NCI-H446 treated with DMSO at 0.1 percent for 48 hours (cell line): Measurements from ENCODE around the gene LMF1.

Source experiments
- DNase-seq: peaks from one replicate; lab custom pipeline; 2025; lab: John Stamatoyannopoulos, UW

The LMF1 gene

GRCh38 chr16:911604-912321 lies 59.0 kb downstream of the LMF1 start:
- no peak for DNase-seq

DNA sequence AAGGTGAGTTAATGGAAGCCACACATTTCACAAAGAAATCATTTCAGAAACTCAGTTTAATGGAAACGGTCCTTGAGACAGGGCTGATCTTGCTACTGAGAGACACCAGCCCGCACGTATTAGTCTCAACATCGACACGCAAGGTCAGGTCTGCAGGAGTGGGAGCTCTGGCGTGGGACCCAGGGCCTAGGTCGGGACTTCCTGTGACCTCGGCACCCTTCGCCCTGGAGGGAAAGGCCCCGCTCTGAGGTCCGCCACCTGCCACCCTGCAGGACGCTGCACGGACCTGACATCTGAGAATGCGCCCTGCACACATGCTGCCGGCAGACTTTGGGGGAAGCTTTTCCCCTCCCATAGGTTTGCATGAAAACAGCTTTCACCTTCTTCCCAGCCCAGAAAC lies 59.7 kb downstream of the LMF1 start:
- DNase-seq = no peak

DNA sequence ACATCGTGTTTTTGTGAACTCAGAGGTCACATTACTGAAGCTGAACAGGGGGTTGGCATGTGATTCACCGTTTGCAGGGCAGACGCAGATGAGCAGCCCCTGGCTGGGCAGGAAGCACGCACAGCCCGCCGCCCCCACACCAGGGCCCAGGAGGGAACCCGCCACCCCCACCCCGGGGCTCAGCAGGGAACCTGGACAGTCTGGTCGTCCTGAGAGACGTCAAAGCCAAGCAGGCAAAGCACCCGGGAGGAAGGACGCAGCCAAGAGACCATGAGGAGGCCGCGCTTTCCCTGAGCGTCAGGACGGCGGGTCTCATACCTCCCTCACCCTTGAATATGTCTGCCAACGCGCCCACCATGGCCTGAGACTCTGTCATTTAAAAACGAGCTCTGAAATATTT lies 60.6 kb downstream of the LMF1 start:
- no peak for DNase-seq

DNA sequence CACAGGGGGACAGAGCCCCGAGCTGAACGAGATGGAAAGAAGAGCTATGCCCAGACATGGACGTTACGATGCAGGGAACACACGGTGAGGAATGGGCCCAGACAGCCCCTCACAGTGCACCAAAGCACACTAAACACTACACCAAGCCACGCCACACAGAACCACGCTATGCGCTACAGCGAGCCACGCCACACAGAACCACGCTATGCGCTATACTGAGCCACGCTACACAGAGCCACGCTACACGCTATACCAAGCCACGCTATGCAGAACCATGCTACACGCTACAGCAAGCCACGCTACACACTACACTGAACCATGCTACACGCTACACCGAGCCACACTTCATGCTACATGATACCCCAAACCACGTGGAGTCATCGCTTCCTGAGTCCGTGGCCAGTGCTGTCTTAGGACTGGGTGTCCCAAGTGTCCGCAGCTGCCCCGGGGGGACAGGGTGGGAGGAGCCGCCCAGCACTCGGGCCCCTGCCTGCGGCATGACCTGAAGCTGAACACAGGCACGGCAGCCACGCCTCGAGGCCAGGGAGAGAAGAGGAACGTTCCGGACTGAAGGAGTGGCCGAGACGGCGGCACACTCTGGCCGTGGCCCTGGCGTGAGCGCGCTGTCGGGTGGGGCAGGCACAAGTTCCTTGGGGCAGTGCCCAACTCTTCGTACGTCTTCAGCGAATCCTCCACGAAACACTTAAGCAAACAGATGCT lies 61.3 kb downstream of the LMF1 start:
- no peak for DNase-seq

DNA sequence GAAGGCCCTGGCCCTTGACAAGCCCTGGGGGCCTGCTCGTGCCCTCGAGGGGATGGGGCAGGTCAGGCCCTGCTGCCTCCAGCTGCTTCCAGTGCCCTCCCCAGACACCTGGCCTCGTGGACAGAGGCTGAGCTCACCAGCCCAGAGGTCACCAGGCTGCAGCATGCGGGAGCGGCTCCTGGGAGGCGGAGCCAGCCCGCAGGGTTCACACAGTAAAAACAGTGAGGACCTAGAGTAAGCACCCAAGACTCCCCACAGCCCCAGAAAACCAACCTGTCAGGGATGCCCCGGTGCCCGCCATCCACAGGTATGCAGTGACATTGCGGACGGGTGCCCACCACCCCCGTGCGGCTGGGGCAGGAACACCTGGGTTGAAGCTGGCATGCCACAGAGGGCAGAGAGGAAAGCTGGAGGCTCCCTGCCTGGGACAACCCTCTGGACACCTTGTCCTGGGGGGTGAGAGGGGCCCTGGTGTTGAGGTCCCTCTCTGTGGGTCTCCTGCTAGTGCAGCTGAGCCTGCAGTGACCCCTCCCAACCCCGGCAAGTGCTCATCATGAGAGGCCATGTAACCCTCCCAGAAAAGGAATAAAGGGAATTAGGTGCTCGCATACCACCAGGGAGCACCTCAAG lies 62.1 kb downstream of the LMF1 start:
- no peak for DNase-seq

- DNase-seq = no peak
These were observed 62.9 kb downstream of the LMF1 start for GRCh38 chr16:907842-908241.

DNA sequence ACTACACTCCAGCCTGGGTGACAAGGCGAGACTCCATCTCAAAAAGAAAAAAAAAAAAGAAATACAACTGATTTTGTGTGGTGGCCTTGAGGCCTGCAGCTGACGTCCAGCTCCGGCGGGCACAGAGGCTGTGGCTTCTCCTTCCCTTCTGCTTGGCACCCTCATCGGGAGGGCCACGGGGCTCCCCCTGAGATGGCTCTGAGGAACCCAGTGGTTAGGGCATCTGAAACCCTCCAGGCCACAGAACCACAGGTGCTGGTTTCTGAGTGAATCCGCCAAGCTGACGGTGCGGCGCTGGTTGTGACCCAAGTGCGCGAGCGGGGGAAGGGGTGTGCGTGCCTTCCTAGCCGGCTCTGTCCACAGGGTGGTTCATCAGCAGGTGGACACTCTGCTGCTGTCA lies 63.4 kb downstream of the LMF1 start:
- no peak for DNase-seq

DNA sequence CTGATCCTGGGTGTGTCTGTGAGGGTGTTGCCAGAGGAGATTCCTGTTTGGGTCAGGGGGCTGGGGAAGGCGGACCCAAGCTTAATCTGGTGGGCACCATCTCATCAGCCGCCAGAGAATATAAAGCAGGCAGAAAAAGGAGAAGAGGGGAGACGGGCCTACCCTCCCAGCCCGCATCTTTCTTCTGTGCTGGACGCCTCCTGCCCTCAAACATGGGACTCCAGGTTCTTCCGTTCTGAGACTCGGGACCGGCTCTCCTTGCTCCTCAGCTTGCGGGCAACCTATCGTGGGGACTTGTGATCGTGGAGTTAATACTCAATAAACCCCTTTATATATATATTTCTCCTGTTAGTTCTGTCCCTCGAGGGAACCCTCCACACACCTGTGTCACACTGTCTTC lies 64.5 kb downstream of the LMF1 start:
- DNase-seq = no peak

DNA sequence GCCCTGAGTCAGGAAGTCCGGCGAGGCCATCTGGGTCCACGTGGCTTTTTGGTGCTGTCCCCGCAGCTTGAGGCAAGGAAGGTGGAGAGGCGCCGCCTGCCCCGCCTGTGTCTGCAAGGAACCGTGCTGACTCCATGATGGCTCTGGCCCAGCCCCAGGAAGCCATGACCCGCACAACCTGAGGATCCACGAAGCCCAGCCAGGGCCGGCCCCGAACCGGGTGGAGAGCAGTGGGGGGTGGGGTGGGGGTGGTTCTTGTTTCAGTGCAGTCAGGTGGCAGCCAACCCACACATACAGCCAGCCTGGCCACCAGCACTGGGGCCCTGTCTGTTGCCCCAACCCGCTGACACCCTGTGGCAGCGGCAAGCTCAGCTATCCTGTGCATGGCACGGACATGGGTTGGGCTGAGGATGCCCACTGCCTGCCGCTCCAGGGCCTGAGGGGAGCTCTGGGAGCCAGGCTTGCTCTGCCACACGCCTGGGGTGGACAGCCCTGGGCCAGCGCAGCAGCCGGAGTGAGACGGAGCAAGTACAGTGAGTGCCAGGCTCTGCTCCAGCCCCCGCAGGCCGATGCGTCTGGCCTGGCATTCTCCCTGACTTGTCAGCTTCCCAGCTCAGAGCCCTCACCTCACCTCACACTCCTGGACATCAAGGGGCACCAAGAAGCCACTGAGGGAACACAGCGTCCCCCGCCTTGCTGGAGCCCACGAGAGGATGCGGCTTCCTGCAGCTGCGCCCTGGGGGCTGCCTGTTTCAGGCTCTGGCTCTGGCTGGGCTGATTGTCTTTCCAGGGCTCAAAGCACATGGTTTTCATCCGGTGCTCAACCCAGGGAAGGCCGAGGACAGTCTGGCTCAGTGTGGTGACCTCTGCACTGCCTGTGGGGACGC lies 68.8 kb downstream of the LMF1 start:
- no peak for DNase-seq

GRCh38 chr16:901149-901548 lies 69.6 kb downstream of the LMF1 start:
- DNase-seq = no peak

DNA sequence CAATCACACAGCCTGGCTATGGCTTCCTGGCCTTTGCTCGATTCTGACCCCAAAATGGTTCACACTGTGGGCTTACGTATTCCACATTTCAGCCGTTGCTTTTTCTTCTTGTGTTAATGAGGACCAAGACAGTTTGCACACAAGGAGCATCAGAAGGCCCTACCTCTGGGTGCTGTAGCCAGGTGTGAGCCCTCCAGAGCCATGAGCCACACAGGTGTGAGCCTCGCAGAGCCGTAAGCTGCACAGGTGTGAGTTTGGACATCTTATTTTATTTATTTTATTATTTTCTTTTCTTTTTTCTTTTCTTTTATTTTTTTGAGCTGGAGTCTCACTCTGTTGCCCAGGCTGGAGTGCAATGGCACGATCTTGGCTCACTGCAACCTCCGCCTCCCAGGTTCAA lies 70.6 kb downstream of the LMF1 start:
- DNase-seq = no peak

- no peak for DNase-seq
These were observed 71.1 kb downstream of the LMF1 start for GRCh38 chr16:899683-900060.

GRCh38 chr16:898761-899682 lies 71.8 kb downstream of the LMF1 start:
- no peak for DNase-seq

- DNase-seq = no peak
These were observed 72.6 kb downstream of the LMF1 start for GRCh38 chr16:898216-898615.

GRCh38 chr16:897701-898100 lies 73.1 kb downstream of the LMF1 start:
- no peak for DNase-seq

DNA sequence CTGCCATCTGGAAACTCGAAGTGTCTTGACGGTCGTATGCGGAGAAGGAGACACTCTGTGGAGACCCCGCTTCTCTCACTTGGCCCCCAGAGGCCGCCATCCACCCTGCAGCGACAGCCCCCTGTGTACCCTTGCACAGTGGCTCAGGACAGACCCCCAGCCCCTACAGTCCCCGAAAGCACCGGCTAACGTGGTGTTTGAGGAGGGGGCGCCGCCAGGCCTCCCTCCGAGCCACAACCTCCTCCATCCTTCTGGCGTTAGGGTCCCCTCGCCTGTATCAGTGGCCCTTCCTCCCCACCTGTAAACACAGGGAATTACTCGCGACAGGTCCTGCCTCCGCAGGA lies 73.6 kb downstream of the LMF1 start:
- no peak for DNase-seq

DNA sequence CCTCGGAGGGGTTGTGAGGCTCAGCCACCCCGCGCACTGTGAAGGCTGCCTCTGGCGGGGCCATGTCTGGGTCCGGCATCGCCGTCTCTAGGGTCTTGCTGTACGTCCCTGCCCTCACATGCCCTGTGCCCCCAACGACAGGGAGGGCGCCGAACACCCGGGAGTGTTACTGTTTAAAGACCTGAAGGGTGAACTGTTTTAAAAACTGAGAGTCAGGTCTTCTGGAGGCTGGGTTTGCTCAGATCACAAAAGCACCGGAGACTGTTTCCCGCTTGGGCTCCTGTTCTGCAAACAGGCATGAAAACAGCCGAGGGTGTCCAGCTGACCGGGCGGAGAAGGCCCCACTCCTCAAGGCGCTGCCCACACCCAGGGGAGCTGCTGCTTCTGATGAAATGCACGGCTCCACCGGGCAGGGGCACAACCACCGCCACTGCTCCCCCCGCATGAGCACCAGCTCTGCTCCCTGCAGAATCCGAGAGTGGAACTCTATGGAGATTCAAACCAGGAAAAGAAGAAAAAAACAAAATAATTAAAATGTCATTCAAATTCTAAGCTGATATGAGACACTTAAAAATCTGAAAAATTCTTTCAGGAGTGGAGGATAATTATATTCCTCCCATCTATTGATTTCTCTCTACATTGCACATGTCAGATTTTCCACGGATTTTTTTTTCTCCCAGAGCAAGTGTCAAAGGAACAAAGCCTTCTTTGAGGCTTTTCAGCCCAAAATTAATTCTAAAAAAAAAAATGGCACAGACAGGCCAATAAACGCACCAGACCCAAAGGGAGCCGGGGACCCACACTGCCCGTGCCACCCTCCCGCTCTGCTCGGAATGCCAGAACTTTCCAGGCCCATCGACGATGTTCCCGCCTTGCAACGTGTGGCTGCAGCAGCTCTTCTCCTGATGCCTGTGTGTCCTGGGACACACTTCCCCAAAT lies 74.3 kb downstream of the LMF1 start:
- DNase-seq = no peak

DNA sequence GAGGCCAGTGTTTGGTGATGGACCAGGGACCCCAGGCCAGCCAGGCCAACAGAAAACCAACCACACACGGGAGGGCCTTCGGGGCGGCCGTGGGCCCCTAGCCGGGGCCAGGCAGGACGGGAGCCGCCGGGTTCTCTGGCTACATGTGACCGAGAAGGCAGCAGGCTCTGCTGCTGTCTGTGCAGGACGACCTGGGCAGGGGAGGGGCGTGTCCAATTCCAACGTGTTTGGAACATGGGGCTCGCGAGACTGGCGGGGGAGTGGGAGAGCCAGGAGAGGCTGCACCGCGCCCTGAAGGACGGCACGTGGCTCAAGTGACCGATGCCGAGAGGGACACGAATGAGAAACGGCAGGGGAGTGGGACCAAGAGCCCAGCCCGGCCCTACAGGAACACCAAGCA lies 75.4 kb downstream of the LMF1 start:
- DNase-seq = no peak

GRCh38 chr16:894841-895240 lies 75.9 kb downstream of the LMF1 start:
- DNase-seq = no peak

DNA sequence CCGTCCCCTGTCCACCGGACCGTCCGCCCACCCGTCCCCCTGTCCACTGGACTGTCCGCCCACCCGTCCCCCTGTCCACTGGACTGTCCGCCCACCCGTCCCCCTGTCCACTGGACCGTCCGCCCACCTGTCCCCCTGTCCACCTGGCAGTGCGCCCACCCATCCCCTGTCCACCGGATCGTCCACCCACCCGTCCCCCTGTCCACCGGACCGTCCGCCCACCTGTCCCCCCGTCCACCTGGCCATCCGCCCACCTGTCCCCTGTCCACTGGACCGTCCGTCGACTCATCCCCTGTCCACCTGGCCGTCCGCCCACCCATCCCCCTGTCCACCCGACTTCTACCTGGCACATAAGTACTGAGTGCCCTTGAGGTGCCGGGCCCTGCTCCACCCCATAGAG lies 76.6 kb downstream of the LMF1 start:
- no peak for DNase-seq
